HG03521 (cell line): ENCODE data around the gene MMP20.

Experiments used
- ATAC-seq: cut with Tn5 transposase; IDR thresholded peaks from one replicate; pipeline ENCODE4 v1.9.1; 2021; ENCODE audit warnings: mild to moderate bottlenecking, moderate library complexity; ENCODE audit not compliant: unreplicated experiment

Gene MMP20

DNA sequence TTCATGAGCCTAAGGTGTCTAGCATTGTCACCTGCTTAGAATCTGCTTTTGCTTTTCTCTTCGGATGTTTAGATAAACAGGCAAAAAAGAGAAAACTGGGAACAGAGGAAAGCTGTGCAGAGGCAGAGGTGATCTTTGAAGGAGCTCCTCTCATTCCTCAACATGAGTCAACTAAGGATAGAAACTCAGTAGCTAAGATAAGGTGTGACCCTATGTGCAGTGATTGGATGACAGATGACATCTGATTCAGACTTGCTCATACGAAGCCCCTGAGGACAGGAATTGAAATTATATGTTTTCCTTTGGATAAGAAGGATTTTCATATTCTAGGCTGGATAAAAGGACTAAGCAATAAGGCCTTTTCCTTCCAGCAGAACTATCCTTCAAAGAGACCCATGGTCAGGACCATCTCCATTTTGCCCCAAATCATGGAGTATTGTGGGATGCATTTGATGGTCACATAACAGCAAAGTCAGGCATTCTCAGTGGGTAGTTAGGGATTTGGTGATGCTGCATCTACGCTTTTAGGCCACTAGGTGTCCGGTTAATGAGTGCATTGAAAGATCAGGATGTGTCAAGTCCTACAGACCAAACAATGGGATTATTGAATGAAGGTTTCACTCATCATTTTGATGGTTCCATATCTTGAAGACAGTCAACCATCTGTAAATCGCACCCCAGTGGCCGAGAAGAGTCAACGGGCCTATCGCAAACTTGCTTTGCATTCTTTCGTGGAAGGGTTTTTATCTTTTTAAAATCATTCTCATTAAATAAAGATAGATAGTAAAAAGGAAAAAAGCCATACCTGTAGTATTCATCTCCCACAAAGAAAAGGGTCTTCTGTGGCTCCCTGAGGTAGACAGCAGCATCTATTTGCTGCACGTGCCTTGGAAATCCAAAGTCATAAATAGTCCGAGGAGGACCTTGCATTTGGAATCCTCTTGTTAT is 32.2 kb downstream of the MMP20 start:
- no peak for ATAC-seq

DNA sequence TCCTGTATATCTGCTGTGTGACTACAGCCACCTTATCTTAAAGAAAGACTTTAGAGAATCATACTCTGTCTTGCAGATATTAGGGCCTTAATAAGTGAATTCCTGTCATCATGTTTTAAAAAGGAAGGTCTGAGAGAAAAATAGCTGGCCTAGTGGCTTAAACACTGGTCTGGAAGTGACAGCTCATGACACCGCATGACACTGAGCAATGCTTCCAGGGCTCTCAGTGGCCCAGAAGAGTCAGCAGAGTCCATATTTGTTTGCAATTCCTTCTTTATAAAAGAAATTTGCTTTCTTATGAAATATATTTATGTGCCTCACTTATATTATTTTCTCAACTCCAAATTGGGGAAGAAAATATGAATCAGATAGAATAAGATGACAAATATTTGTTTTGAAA is 33.0 kb downstream of the MMP20 start:
- no peak for ATAC-seq

GRCh38 chr11:102591160-102591718 is 33.9 kb downstream of the MMP20 start:
- ATAC-seq: no peak

GRCh38 chr11:102590276-102591049 is 34.7 kb downstream of the MMP20 start:
- no peak for ATAC-seq

DNA sequence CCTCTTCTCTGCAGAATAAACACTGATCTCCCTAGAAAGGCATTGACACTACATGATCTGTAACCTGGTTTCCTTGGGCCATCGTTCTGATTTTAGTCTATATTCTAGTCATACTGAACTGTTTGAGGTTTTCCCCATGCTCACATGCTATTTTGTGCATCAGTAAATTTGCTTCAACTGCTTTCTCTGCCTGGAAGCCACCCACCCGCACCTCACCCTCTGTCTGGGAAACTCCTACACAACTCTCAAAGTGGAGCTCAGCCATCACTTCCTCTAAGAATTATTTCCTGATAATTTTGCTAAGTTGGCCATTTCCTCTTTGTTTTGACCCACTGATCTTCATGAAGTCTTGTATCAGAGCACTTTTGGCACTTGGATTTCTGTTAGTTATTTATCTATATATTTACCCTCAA is 36.1 kb downstream of the MMP20 start:
- ATAC-seq: peak; percentile 37

- no peak for ATAC-seq
Observed at GRCh38 chr11:102587722-102588121, 37.4 kb downstream of the MMP20 start.

- no peak for ATAC-seq
Observed at GRCh38 chr11:102583141-102583873, 41.8 kb downstream of the MMP20 start.

GRCh38 chr11:102582140-102582539 is 43.0 kb downstream of the MMP20 start:
- no peak for ATAC-seq

DNA sequence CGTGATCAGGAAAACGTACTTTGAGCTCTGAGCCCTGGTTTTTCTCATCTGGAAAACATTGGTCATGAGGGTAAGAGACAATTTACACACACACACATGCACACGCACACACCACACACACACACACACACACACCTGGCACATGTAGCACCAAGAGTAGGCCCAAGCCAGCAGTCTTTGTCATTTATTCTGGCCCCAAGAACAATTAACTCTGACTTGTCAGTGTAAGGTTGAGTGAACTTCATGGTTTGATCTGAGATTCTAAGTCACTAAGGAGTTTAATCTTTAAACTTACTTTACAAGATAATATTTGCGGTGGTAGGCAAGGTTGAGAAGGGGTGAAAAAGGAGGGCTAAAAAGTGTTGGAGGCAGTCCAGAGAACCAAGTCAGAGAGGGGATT is 44.1 kb downstream of the MMP20 start:
- ATAC-seq: no peak

DNA sequence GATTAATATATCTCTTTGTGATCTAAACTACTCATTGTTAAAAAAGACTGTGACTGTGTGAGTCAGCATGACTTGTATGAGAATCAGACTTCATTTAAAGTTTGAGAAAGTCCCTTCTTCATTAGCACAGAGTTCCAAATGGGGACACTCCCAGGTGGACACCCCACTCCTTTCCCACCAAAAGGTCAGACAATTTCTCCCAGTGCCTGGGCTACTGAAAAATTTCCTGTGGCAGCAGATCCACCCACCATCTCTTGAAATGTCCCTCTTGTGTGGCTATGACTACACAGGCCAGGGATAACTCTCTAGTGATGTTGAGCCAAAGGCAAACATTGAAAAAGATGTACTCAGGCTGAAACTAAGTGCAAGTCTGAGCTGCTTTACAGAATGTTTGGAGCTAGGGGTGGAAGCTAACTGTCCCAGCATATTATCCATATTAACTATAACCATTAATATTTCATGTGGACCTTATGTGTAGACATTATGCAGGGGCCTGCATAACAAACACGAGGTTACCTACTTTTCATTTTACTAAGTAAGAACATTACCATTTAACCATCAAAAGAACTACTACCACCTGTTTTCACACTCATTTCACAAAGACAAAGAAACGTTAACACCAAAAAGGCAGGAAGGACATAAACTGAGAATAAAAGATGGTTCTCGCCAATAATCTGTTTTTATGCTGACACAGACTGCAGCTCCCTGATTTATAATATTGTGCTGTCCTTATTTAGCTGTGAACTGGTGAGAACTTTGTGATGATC is 44.8 kb downstream of the MMP20 start:
- ATAC-seq: no peak

DNA sequence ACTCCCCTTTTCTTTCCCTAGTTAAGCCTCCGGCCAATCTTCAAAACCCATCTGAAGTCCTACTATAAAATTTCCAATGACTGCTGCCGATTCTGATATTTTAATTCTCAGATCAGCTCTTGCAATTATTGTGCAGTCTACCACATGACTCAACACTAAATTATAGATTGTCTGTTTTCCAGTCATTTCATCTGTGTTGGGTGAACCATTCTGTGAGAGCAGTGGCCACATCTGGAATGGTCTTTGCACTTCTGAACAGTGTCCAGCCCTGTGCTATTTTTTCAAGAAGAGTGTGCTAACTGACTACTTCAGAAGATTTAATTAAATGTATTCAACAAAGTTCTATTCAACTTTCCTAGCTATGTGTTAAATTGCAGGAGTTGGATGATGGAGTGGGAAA is 47.4 kb downstream of the MMP20 start:
- ATAC-seq: no peak

GRCh38 chr11:102577182-102577581 is 48.0 kb downstream of the MMP20 start:
- ATAC-seq: no peak

GRCh38 chr11:102576350-102576749 is 48.8 kb downstream of the MMP20 start:
- ATAC-seq: no peak

GRCh38 chr11:102575012-102575411 is 50.1 kb downstream of the MMP20 start:
- no peak for ATAC-seq

GRCh38 chr11:102573851-102574250 is 51.3 kb downstream of the MMP20 start:
- no peak for ATAC-seq

DNA sequence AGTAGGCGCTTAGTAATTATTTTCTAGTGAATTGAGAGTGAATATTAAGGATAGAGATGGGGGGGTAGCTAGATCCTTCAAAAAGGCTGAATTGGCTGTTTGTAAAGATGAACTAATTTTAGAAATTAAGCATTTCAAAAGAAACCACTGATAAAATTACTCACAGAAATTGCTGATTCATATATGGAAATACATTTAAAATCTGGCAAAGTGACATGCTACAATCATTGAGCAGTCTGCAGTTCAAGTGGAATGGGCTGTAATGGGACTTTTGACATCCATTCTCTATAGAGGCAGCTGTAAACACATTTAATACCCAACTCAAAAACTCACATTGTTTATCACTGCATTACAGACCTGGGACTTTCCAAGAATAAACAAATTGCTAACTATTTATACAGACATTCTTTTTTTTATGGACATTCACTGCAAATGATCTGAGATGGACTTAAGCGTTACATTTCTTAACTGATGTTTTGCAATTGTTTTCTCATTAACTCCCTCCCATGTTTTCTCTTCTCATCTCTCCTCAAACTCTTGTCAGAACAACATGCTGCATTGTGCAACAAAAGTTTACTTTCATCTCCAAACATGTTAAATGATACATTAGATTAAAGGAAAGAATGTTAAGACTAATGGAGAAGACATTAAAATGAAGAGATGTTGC is 52.4 kb downstream of the MMP20 start:
- no peak for ATAC-seq

DNA sequence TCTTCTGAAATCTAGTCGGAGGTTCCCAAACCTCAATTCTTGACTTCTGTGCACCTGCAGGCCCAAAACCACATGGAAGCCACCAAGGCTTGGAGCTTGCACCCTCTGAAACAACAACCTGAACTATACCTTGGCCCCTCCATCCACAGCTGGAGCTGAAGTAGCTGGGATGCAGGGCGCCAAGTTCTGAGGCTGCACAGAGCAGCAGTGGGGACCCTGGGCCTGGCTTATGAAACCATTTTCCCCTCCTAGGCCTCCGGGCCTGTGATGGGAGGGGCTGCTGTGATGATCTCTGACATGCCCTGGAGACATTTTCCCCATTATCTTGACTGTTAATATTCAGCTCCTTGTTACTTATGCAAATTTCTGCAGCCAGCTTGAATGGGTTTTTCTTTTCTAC is 56.3 kb downstream of the MMP20 start:
- no peak for ATAC-seq

- ATAC-seq: no peak
Observed at GRCh38 chr11:102566112-102566511, 59.0 kb downstream of the MMP20 start.

GRCh38 chr11:102564110-102564509 is 61.0 kb downstream of the MMP20 start:
- peak; percentile 57 for ATAC-seq

DNA sequence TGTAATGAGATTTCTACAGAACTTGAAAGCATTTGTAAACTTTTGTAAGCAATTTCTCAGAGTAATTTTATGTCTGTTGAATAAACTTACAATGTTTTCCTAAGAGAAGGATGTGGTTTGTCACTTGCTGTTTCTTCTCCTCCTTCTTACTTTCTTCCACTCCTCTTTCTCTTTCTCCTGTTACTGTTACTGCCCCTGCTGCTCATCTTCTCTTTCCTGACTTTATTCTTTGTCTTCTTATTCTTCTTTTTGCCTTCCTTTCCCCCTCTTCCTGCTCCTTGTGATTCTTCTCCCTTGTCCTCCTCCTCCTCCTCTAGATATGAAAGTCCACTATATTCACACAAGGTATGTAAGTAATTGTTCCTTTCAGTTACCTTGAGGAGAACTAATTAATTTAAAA is 63.5 kb downstream of the MMP20 start:
- no peak for ATAC-seq
